Panc1 (cell line): Measurements from ENCODE around the gene MYLK. TPM values are rescaled to one million over a fixed set of nuclear protein-coding genes. Genes with fewer than 3 reads are reported as not detected.

Experiments
- ATAC-seq: fragments of 200-7000 bp; cut with Tn5 transposase; 2 replicates; pipeline ENCODE4 v1.9.1; 2020; ENCODE audit warnings: mild to moderate bottlenecking, moderate library complexity
- BruUV-seq: library from RNA; stranded (reverse); fragments of 400-500 nt; replicated peaks from 2 replicates; lab custom pipeline; 2021; lab: Mats Ljungman, UMichigan
- CTCF ChIA-PET: fragments of 300-600 bp; sonication (Branson Sonifier 250); formaldehyde crosslinking; loops from one replicate; lab custom pipeline; 2022; ENCODE audit warnings: antibody characterized with exemption; lab: Charles Lee
- POLR2A ChIA-PET: fragments of 300-600 bp; sonication (Branson Sonifier 250); formaldehyde crosslinking; loops from one replicate; lab custom pipeline; 2022; ENCODE audit warnings: antibody characterized with exemption; lab: Charles Lee
- DNase-seq: peaks from one replicate; pipeline ENCODE4 v3.0.0-alpha.2; 2010; ENCODE audit warnings: low read depth, low spot score
- H3K27ac ChIP-seq: 2 replicates; pipeline ENCODE4 v1.5.1; 2011; ENCODE audit warnings: mild to moderate bottlenecking, low read length, inconsistent platforms
- H3K27me3 ChIP-seq: fragments of 200-500 bp; sonication (Bioruptor generic); 2 replicates; pipeline ENCODE4 v1.6.0; 2014; ENCODE audit warnings: low read length, inconsistent platforms; ENCODE audit not compliant: control insufficient read depth, insufficient read depth
- H3K36me3 ChIP-seq: fragments of 200-500 bp; sonication (Bioruptor generic); 2 replicates; pipeline ENCODE4 v1.5.1; 2014; ENCODE audit warnings: inconsistent platforms, mild to moderate bottlenecking, low read length, moderate library complexity; ENCODE audit not compliant: control insufficient read depth, insufficient read depth
- H3K4me1 ChIP-seq: 2 replicates; pipeline ENCODE4 v1.5.1; 2011; ENCODE audit warnings: inconsistent platforms, mild to moderate bottlenecking, low read length, moderate library complexity; ENCODE audit not compliant: control insufficient read depth, insufficient read depth
- H3K4me3 ChIP-seq, 2 experiments: 2 replicates each; pipeline ENCODE4 v1.5.1; 2011 to 2012; ENCODE audit warnings: low read depth in 2 of 2, low read length in 2 of 2, mild to moderate bottlenecking in 2 of 2, inconsistent platforms in 1 of 2, moderate library complexity in 1 of 2
- H3K9me3 ChIP-seq: fragments of 200-500 bp; sonication (Bioruptor generic); 2 replicates; pipeline ENCODE4 v1.5.1; 2014; ENCODE audit warnings: low read depth, mild to moderate bottlenecking, inconsistent platforms, low read length, moderate library complexity; ENCODE audit not compliant: control insufficient read depth, insufficient read depth
- POLR2AphosphoS5 ChIP-seq: IDR thresholded peaks from 2 replicates; pipeline ENCODE4 v1.6.1; 2012; ENCODE audit warnings: mild to moderate bottlenecking, low read depth, low read length, moderate library complexity
- REST ChIP-seq, 2 experiments: IDR thresholded peaks; 2 replicates each; pipeline ENCODE4 v1.6.1; 2011 to 2012; ENCODE audit warnings: low read depth in 2 of 2, control low read depth in 1 of 2, low read length in 1 of 2, mild to moderate bottlenecking in 1 of 2, moderate library complexity in 1 of 2; ENCODE audit not compliant: insufficient read depth in 1 of 2
- SIN3A ChIP-seq: IDR thresholded peaks from 2 replicates; pipeline ENCODE4 v1.6.1; 2012; ENCODE audit warnings: low read depth, mild to moderate bottlenecking, low read length, moderate library complexity, borderline replicate concordance; ENCODE audit not compliant: insufficient read depth
- TCF7L2 ChIP-seq: IDR thresholded peaks from 2 replicates; pipeline ENCODE4 v1.6.1; 2011; ENCODE audit warnings: mild to moderate bottlenecking, low read depth, low read length, inconsistent platforms
- in situ Hi-C: cut with HindIII; loops from 2 replicates; pipeline ENCODE4 v1.10.0; 2016; ENCODE audit warnings: low sequenced_read_pairs, low pct_unique_long_range_greater_than_20kb
- intact Hi-C: fragments of 100-400 bp; cut with micrococcal nuclease; formaldehyde crosslinking; loops from one replicate; pipeline ENCODE4 v1.10.0; 2022; ENCODE audit not compliant: unreplicated experiment
- total RNA-seq: library from RNA; stranded (reverse); gene quantifications from one replicate; pipeline ENCODE4 v1.2.1, GENCODE V29; 2021; ENCODE audit not compliant: unreplicated experiment
- TF ChIP-seq, protein P1 (sequence below): fragments of 450-650 bp; IDR thresholded peaks from 2 replicates; pipeline ENCODE4 v1.5.1; 2017; ENCODE audit warnings: mild to moderate bottlenecking

The MYLK gene
- total RNA-seq, 1 experiment from 2014 or later = 29.7 TPM

GRCh38 chr3:123564056-123564455 lies 320.1 kb downstream of the MYLK start:
- Histone ChIP-seq H3K9me3 (no peaks in the 10 kb centered on the region), H3K27me3 (no peaks in the 10 kb centered on the region), H3K27ac (no peak overlapping the region), H3K36me3 (no peaks in the 10 kb centered on the region; the same call in 1 of the 2 replicates), H3K4me3 (no peak overlapping the region), H3K4me1 (no peaks in the 10 kb centered on the region)
- BruUV-seq = no TSS peak
- ChIA-PET CTCF (no interaction called here), POLR2A (interaction anchor here (0.6 to 0.8 kb wide), 3 partner anchors 10 to 272 kb away, joined by 3 to 4 read pairs (median 3); no protein-coding TSS in a partner anchor)
- TF ChIP-seq POLR2AphosphoS5 (no peak), SIN3A (no peak), TCF7L2 (no peak), REST (IDR thresholded peaks at IDR 0.05; ENCODE audit: insufficient read depth in 1 of 2, low read depth in 2 of 2, low read length in 1 of 2) (no peak)
- TF ChIP-seq, protein P1, sequence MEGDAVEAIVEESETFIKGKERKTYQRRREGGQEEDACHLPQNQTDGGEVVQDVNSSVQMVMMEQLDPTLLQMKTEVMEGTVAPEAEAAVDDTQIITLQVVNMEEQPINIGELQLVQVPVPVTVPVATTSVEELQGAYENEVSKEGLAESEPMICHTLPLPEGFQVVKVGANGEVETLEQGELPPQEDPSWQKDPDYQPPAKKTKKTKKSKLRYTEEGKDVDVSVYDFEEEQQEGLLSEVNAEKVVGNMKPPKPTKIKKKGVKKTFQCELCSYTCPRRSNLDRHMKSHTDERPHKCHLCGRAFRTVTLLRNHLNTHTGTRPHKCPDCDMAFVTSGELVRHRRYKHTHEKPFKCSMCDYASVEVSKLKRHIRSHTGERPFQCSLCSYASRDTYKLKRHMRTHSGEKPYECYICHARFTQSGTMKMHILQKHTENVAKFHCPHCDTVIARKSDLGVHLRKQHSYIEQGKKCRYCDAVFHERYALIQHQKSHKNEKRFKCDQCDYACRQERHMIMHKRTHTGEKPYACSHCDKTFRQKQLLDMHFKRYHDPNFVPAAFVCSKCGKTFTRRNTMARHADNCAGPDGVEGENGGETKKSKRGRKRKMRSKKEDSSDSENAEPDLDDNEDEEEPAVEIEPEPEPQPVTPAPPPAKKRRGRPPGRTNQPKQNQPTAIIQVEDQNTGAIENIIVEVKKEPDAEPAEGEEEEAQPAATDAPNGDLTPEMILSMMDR = no peak
- intact Hi-C loops = no loop called here
- in situ Hi-C loops = no loop called here
- ATAC-seq (no peak), DNase-seq (no peak)

DNA sequence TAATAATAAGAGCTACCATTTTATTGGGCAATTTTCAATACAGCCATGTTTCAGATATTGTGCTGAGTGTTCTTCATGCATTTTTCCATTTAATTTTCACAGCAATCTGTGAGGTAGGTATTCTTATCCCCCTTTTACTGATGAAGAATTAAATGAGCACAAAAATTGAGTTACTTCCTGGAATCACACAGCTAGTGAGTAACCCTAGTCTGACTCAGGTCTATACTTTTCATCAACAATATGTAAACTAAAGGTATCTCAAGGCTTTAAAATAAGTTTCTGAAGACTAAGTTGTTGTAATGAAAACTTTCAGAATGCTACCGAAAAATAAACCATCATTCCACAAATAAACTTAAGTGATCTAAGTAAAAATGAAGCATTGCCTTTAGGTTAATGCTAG lies 321.6 kb downstream of the MYLK start:
- Histone ChIP-seq H3K4me1 (no peaks in the 10 kb centered on the region), H3K27ac (no peak overlapping the region), H3K9me3 (no peaks in the 10 kb centered on the region), H3K27me3 (no peaks in the 10 kb centered on the region), H3K36me3 (no peaks in the 10 kb centered on the region; the same call in 1 of the 2 replicates), H3K4me3 (no peak overlapping the region)
- BruUV-seq = no TSS peak
- POLR2A ChIA-PET = no interaction called here
- CTCF ChIA-PET = interaction anchor here (1.0 kb wide), 1 partner anchor 69 kb away, joined by 6 read pairs; no protein-coding TSS in a partner anchor
- ATAC-seq (no peak), DNase-seq (no peak)
- TF ChIP-seq, protein P1 = no peak
- no peak for TF ChIP-seq POLR2AphosphoS5
- TF ChIP-seq SIN3A = no peak
- TF ChIP-seq TCF7L2 = no peak
- TF ChIP-seq REST (IDR thresholded peaks at IDR 0.05; ENCODE audit: insufficient read depth in 1 of 2, low read depth in 2 of 2, low read length in 1 of 2) = no peak
- in situ Hi-C loops = no loop called here
- intact Hi-C loops = no loop called here
